ENCODE data around the gene MB21D2.

- no peak for TF ChIP-seq CTCF (IDR thresholded peaks at IDR 0.05)
- no peak for TF ChIP-seq EP300 (IDR thresholded peaks at IDR 0.05)
- TF ChIP-seq POLR2A (IDR thresholded peaks at IDR 0.05): no peak
These were observed 55.1 kb downstream of the MB21D2 start for GRCh38 chr3:192862408-192863090.
